ENCODE results near the gene RPS5.

RPS5 gene

DNA sequence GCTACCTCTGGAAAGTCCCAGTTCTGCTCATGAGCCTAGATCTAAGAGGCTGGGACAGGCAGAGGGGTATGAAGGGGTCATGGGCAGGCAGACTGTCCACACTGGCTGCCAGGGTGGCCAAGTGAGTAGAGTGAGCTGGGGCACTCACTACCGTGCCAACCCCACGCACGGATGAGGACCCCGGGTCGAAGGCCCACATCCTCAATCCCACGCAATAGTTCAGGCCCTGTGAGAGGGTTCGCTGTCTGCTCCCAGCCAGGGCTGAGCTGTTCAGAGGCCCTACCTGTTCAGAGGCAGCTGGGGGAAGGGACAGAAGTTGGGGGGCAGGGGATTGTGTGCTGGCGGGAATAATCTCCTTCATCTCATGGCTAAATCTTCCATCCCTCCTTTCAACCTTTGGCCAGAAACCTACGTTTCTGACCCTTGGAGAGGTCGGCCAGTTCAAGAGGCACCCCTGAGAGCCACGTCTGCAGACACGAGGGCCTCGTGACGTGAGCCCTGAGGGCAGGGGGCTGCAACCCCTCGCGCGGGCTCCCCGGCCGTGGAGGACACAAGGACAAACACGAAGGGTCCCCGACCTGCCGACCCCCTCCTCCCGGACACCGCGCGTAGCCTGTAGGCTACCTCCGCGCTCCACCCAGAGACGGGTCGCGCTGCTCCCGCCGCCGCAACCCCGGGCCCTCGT lies 1.0 kb upstream of the RPS5 start:
- DNase-seq (ENCODE audit: low spot score) = no peak

- DNase-seq (ENCODE audit: low spot score) = no peak
These were observed 487 bp downstream of the RPS5 start for GRCh38 chr19:58387338-58388174.

- DNase-seq (ENCODE audit: low spot score) = no peak
These were observed 1.1 kb downstream of the RPS5 start for GRCh38 chr19:58388175-58388526.

DNA sequence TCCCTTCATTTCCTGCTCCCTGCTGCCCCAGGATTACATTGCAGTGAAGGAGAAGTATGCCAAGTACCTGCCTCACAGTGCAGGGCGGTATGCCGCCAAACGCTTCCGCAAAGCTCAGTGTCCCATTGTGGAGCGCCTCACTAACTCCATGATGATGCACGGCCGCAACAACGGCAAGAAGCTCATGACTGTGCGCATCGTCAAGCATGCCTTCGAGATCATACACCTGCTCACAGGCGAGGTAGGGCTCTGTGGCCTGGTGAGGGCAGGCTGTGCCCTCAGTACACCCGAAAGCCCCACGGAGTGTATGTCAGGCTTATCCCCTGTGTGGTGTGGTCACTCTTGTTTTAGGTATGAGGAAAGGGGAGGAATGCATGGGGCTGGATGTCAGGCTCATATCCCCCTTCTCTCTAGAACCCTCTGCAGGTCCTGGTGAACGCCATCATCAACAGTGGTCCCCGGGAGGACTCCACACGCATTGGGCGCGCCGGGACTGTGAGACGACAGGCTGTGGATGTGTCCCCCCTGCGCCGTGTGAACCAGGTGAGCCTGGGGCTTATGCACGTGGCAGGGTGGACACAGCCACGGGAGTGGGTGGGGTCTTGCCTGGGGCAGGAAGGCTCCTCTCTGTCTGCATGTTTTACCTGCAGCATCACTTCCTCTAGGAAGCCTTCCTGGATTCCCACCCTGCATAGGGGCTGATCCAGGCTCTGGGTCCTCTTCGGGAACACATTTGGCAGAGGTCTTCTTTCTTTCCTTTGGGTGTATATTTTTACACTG lies 6.1 kb downstream of the RPS5 start:
- no peak for DNase-seq (ENCODE audit: low spot score)

DNA sequence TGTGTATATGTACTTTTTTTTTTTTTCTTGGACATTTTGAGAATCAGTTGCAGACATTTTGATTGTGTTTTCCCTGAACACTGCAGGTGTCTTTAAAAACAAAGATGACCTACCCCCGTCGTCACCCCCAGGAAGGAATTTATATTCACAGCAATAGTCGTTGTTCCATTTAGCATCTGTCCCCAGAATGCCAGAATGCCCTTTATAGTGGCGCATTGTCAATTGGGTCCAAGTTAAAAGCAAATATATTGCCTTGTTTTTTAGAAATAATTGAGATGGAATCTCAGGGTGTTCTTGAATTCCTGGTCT lies 6.6 kb downstream of the RPS5 start:
- DNase-seq (ENCODE audit: low spot score) = no peak

- DNase-seq (ENCODE audit: low spot score) = peak; percentile 33
These were observed 7.8 kb downstream of the RPS5 start for GRCh38 chr19:58394821-58395219.

GRCh38 chr19:58395220-58395978 lies 8.3 kb downstream of the RPS5 start, which contains the start of gene RNF225:
Gene RNF225, plus strand, starts transcription at chr19:58395656. Its CDS starts 434 bp downstream, at chr19:58396090.
- peak; percentile 47 for DNase-seq (ENCODE audit: low spot score)

DNA sequence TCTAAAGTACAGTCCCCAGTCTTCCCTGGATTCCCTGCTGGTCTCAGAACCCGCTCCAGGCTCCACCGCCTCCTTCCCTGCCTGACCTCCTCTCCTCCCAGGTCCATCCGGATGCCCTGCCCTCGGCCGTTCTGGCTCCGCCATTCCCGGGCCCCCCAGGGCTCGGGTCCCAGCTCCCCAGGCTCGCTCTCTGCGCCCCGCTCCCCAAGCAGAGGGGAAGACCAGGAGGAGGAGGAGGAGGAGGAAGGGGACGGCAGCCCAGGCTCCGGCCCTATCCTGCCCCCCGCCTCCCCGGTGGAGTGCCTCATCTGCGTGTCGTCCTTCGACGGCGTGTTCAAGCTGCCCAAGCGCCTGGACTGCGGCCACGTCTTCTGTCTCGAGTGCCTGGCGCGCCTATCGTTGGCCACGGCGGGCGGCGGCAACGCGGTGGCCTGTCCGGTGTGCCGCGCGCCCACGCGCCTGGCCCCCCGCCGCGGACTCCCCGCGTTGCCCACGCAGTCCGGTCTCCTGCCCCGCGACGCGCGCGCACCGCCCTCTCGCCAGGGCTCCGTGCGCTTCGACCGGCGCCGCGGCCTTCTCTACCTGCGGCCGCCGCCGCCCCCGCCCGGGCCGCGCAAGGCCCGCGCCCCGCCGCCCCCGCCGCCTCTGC lies 9.0 kb downstream of the RPS5 start:
- no peak for DNase-seq (ENCODE audit: low spot score)

DNA sequence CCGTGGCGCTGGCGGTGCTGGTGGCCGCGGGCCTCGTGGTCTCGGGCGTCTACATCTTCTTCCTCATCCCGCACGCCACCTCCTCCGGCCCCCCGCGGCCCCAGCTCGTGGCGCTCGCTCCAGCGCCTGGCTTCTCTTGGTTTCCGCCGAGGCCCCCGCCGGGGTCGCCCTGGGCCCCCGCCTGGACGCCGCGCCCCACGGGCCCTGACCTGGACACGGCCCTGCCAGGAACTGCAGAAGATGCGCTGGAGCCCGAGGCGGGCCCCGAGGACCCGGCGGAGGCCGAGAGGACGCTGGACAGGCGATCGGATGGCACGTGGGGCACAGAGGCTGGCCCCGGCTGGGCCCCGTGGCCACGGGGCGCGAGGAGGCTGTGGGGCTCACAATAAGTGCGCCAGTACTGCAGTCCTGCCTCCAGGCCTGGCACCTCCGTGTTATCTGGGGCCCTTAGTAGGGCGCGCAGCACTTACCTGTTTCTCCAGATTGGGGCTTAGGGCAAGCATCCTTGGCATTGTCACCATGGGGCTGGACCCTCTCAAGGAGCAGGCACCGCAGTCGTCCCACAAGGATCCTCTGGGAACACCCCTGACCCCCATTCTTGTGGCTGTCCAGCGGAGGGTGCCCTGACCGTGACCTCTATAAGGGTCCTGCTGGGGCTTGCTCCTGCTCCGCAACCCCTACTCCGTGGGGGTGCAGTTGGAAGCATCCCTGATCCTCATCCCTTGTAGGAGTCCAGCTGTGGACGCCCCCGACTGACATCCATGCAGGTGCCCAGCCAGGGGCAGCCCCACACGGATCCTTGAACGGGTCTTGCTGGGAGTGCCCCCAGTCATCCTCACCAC lies 9.8 kb downstream of the RPS5 start:
- no peak for DNase-seq (ENCODE audit: low spot score)

GRCh38 chr19:58397533-58398037 lies 10.5 kb downstream of the RPS5 start:
- DNase-seq (ENCODE audit: low spot score) = no peak

GRCh38 chr19:58398087-58398486 lies 11.0 kb downstream of the RPS5 start:
- DNase-seq (ENCODE audit: low spot score) = no peak

DNA sequence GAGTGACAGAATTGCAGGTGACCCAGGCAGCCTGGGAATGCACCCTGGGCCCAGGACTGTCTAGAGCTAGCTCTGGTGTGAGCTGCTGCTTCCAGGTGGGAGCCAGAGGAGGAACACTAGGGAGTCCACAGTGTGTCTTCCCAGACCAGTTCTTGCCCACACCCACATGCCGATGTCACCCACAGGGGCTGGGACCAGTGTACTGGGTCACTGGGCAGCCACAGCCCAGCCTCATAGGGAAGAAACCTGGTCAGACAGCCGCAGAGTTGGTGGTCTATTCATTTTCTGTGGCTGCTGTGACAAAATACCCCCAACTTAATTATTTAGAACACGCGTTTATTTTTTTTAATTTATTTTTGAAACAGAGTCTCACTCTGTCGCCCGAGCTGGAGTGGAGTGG lies 11.5 kb downstream of the RPS5 start:
- DNase-seq (ENCODE audit: low spot score) = no peak

DNA sequence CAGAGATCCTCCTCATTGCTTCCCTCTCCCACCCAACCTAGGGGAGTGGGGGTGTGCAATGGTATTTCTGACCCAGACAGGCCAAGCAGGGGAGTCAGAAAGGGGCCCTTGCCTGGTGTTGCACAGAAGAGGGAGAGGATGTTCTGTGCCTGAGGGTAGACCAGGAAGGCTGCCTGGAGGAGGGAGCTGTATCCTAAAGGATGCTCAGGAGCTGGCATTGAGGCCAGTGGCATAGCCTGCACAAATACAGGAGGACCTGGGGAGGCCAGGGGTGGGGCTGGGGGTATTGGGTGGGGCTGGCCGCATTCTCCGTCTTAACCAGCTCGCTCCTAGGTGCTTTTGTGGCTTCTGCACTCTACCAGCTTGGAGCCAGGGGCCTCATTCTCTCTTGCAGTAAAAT lies 12.8 kb downstream of the RPS5 start:
- DNase-seq (ENCODE audit: low spot score) = no peak

GRCh38 chr19:58400316-58400915 lies 13.3 kb downstream of the RPS5 start:
- DNase-seq (ENCODE audit: low spot score) = peak; percentile 16

- DNase-seq (ENCODE audit: low spot score) = peak; percentile 100
These were observed 14.1 kb downstream of the RPS5 start for GRCh38 chr19:58400916-58401839.

DNA sequence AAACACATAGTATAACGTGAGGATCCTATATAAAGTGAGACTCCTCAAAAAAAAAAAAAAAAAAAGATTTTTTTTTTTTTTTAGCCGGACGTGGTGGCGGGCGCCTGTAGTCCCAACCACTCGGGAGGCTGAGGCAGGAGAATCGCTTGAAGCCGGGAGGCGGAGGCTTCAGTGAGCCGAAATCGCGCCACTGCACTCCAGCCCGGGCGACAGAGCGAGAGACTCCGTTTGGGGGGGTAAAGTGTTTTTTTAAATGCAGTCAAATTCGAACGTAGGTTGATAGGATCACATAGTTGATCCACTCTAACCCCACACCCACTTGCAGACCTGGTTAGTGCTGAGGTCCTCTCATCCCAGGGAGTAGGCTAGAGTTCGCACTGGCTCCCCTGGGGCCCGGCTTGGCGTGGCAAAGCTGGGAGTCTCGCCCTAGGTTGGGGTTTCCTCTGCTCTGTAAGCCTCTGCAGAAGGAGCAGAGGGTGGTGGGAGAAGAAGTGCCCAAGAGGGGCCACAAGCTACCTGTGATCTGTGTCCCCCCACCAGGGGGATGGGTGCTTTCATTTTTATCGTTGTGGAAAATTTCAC lies 14.9 kb downstream of the RPS5 start:
- no peak for DNase-seq (ENCODE audit: low spot score)

DNA sequence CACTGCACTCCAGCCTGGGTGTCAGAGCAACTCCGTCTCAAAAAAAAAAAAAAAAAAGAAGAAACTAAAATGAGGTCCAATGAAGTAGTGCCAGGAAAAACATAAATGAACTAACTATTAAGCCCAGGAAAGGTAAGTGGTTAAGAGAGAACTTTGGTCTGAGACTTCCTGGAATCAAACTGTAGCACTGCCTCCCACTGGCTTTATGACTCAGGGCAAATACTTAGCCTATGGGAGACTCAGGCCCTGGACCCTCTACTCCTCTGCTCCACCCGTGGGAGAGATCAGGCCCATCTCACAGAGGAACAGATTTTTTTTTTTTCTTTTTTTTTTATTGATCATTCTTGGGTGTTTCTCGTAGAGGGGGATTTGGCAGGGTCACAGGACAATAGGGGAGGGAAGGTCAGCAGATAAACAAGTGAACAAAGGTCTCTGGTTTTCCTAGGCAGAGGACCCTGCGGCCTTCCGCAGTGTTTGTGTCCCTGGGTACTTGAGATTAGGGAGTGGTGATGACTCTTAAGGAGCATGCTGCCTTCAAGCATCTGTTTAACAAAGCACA lies 16.9 kb downstream of the RPS5 start:
- DNase-seq (ENCODE audit: low spot score) = peak; percentile 17
